ENCODE data around the gene NAPSA. TPM values are rescaled to one million over a fixed set of nuclear protein-coding genes. Genes with fewer than 3 reads are reported as not detected.

NAPSA gene
- polyA plus RNA-seq, 1 of the 3 experiments (the other 2 are of a cell fraction): 0.43 TPM

DNA sequence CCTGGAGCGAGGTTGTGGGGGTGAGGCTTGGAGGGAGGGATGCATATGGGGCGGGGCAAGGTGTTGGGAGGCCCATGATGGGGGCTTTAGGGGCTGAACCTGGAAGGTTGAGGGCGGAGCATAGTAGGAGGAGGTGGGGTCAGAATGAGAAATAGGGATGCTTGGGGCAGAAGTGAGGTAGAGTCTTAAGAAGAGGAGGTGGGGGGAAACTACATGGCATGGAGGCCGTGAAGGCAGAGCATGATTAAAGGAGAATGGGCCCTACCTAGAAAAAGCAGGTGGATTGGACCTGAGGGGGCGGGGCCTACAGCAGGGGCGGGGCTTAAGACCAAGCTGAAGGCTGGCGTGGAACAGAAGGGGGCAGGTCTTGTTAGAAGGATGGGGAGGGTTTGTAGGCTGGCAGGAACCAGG is 11.6 kb upstream of the NAPSA start:
- Histone ChIP-seq H3K27me3 (ENCODE audit: insufficient read depth) (no peaks in the 10 kb centered on the region), H3K4me3 (ENCODE audit: low read depth in 2 of 2, low read length in 1 of 2) (peak overlapping the region in 1 of 2 experiments; percentile 37; a peak in 2 of 4 replicates), H3K9me3 (no peaks in the 10 kb centered on the region), H3K4me1 (ENCODE audit: control insufficient read depth in 1 of 2, insufficient read depth in 2 of 2, low read depth in 1 of 2, low read length in 1 of 2) (no peaks in the 10 kb centered on the region; a peak in 2 of 4 replicates), H3K9ac (no peak overlapping the region), H4K20me1 (ENCODE audit: insufficient read depth) (peaks cover 17% of the 10 kb centered on the region), H3K36me3 (replicated peaks in 1 of 2; ENCODE audit: control insufficient read depth in 1 of 2, insufficient read depth in 2 of 2, low read length in 1 of 2) (peaks cover 17 to 48% of the 10 kb centered on the region in 2 experiments), H3F3A (replicated peaks; ENCODE audit: insufficient read depth) (peaks cover 18% of the 10 kb centered on the region), H3K79me2 (ENCODE audit: insufficient read depth) (peaks cover 6% of the 10 kb centered on the region), H3K9me2 (no peaks in the 10 kb centered on the region), H2AFZ (ENCODE audit: low read depth) (no peak overlapping the region), H3K27ac (ENCODE audit: low read depth in 2 of 2, low read length in 1 of 2) (no peak overlapping the region), H3K4me2 (0 out of 2 replicates have a peak overlapping the region, but pooled peaks have one; percentile 19)
- DNase-seq: peak; percentile 69
- 48% methylated on average over 7 of the region's 7 CpGs for WGBS (ENCODE audit: low lambda C conversion rate)
- ChIA-PET POLR2A (interaction anchor here (1.7 kb wide), 1 partner anchor 36 kb away, joined by 4 read pairs; no protein-coding TSS in a partner anchor), CTCF (interaction anchor here (1.5 kb wide), 1 partner anchor 8 kb away, joined by 5 read pairs; no protein-coding TSS in a partner anchor)
- no peak for TF ChIP-seq RXRA (IDR thresholded peaks at IDR 0.05; ENCODE audit: borderline replicate concordance, low read depth)
- TF ChIP-seq FOSL2 (IDR thresholded peaks at IDR 0.05; ENCODE audit: borderline replicate concordance, low read depth): no peak
- TF ChIP-seq, protein P1, sequence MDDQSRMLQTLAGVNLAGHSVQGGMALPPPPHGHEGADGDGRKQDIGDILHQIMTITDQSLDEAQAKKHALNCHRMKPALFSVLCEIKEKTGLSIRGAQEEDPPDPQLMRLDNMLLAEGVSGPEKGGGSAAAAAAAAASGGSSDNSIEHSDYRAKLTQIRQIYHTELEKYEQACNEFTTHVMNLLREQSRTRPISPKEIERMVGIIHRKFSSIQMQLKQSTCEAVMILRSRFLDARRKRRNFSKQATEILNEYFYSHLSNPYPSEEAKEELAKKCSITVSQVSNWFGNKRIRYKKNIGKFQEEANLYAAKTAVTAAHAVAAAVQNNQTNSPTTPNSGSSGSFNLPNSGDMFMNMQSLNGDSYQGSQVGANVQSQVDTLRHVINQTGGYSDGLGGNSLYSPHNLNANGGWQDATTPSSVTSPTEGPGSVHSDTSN (IDR thresholded peaks at IDR 0.05): no peak
- TF ChIP-seq GABPA (IDR thresholded peaks at IDR 0.05; ENCODE audit: low read depth): no peak
- TF ChIP-seq, protein P2, sequence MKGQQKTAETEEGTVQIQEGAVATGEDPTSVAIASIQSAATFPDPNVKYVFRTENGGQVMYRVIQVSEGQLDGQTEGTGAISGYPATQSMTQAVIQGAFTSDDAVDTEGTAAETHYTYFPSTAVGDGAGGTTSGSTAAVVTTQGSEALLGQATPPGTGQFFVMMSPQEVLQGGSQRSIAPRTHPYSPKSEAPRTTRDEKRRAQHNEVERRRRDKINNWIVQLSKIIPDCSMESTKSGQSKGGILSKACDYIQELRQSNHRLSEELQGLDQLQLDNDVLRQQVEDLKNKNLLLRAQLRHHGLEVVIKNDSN (IDR thresholded peaks at IDR 0.05; ENCODE audit: borderline replicate concordance, low read depth): no peak
- TF ChIP-seq NFIC (IDR thresholded peaks at IDR 0.05; ENCODE audit: borderline replicate concordance): no peak
- TF ChIP-seq SIN3A (IDR thresholded peaks at IDR 0.05; ENCODE audit: borderline replicate concordance, low read depth, low read length): no peak
- TF ChIP-seq RAD21 (IDR thresholded peaks at IDR 0.05; ENCODE audit: low read length): no peak
- TF ChIP-seq EP300 (IDR thresholded peaks at IDR 0.05; ENCODE audit: borderline replicate concordance in 1 of 2, low read depth in 1 of 2, low read length in 1 of 2): no peak
- TF ChIP-seq, protein P3, sequence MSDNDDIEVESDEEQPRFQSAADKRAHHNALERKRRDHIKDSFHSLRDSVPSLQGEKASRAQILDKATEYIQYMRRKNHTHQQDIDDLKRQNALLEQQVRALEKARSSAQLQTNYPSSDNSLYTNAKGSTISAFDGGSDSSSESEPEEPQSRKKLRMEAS (IDR thresholded peaks at IDR 0.05; ENCODE audit: low read depth): no peak
- no peak for TF ChIP-seq TAF1 (IDR thresholded peaks at IDR 0.05; ENCODE audit: borderline replicate concordance, low read depth, low read length)

DNA sequence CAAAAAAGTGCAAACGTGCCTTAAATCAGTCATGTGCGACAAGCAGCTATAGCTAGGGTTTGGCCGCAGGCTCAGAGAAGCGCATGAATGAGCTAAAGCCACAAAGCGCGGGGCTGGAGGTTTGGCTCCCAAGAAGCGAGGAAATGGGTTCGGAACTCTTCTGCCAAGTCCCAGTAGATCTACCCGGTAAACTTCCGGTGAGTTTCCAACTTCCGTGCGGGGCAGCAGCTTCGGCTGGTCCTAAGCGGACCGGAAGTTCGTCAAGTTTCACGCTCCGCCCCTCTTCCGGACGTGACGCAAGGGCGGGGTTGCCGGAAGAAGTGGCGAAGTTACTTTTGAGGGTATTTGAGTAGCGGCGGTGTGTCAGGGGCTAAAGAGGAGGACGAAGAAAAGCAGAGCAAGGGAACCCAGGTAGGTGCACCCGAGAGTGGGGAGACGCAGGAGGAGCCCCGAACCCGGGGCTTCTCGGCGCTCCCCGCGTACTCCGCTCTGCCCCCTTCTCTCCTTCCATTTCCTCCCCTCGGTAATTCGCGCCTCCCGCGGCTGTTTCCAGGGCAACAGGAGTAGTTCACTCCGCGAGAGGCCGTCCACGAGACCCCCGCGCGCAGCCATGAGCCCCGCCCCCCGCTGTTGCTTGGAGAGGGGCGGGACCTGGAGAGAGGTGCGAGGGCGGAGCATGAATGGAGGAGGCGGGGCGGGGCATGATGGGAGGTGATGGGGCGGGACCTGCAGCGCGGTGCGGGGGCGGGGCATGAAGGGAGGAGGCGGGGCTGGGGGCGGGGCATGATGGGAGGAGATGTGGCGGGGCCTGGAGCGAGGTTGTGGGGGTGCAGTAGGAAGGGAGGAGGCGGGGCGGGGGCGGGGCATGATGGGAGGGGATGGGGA is 11.0 kb upstream of the NAPSA start, which contains the start of gene NR1H2:
TSS of gene NR1H2 (plus strand) at position 292 of the 885 bp plus-strand sequence. CDS start 1,149 bp downstream, outside the sequence.
- Histone ChIP-seq H2AFZ (ENCODE audit: low read depth) (peak within 1 kb of the TSS; percentile 100), H3K9me3 (no peaks in the 10 kb centered on the region), H3K27me3 (ENCODE audit: insufficient read depth) (no peaks in the 10 kb centered on the region), H3K4me2 (peak within 1 kb of the TSS; percentile 88), H3K9ac (peak within 1 kb of the TSS; percentile 100), H3K36me3 (replicated peaks in 1 of 2; ENCODE audit: control insufficient read depth in 1 of 2, insufficient read depth in 2 of 2, low read length in 1 of 2) (peaks cover 17 to 41% of the 10 kb centered on the region in 2 experiments), H3K9me2 (no peaks in the 10 kb centered on the region), H3K4me3 (ENCODE audit: low read depth in 2 of 2, low read length in 1 of 2) (peak within 1 kb of the TSS; percentile 87 to 98), H4K20me1 (ENCODE audit: insufficient read depth) (peaks cover 17% of the 10 kb centered on the region), H3K4me1 (ENCODE audit: control insufficient read depth in 1 of 2, insufficient read depth in 2 of 2, low read depth in 1 of 2, low read length in 1 of 2) (no peaks in the 10 kb centered on the region; a peak in 2 of 4 replicates), H3K27ac (ENCODE audit: low read depth in 2 of 2, low read length in 1 of 2) (peak within 1 kb of the TSS; percentile 95 to 100), H3F3A (replicated peaks; ENCODE audit: insufficient read depth) (peaks cover 18% of the 10 kb centered on the region), H3K79me2 (ENCODE audit: insufficient read depth) (peaks cover 6% of the 10 kb centered on the region)
- CTCF ChIA-PET: interaction anchor here (1.0 to 1.9 kb wide), 4 partner anchors 8 to 161 kb away, joined by 3 to 8 read pairs (median 6); partner anchors contain the start of gene POLD1
- DNase-seq: peak; percentile 94
- WGBS (ENCODE audit: low lambda C conversion rate): 2% methylated on average over 65 of the region's 67 CpGs
- POLR2A ChIA-PET: interaction anchor here (1.0 to 1.7 kb wide), 3 partner anchors 8 to 135 kb away, joined by 4 to 8 read pairs (median 4); partner anchors contain the start of gene JOSD2
- peak; percentile 79 for TF ChIP-seq POLR2AphosphoS5 (IDR thresholded peaks at IDR 0.05; ENCODE audit: low read depth, low read length)
- TF ChIP-seq, protein P4, sequence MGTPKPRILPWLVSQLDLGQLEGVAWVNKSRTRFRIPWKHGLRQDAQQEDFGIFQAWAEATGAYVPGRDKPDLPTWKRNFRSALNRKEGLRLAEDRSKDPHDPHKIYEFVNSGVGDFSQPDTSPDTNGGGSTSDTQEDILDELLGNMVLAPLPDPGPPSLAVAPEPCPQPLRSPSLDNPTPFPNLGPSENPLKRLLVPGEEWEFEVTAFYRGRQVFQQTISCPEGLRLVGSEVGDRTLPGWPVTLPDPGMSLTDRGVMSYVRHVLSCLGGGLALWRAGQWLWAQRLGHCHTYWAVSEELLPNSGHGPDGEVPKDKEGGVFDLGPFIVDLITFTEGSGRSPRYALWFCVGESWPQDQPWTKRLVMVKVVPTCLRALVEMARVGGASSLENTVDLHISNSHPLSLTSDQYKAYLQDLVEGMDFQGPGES (IDR thresholded peaks at IDR 0.05; ENCODE audit: low read depth, low read length): no peak; the same call in 1 of the 2 replicates
- TF ChIP-seq, protein P3 (IDR thresholded peaks at IDR 0.05; ENCODE audit: low read depth): peak; percentile 75
- no peak for TF ChIP-seq FOSL2 (IDR thresholded peaks at IDR 0.05; ENCODE audit: borderline replicate concordance, low read depth)
- no peak for TF ChIP-seq RXRA (IDR thresholded peaks at IDR 0.05; ENCODE audit: borderline replicate concordance, low read depth)
- TF ChIP-seq, protein P5, sequence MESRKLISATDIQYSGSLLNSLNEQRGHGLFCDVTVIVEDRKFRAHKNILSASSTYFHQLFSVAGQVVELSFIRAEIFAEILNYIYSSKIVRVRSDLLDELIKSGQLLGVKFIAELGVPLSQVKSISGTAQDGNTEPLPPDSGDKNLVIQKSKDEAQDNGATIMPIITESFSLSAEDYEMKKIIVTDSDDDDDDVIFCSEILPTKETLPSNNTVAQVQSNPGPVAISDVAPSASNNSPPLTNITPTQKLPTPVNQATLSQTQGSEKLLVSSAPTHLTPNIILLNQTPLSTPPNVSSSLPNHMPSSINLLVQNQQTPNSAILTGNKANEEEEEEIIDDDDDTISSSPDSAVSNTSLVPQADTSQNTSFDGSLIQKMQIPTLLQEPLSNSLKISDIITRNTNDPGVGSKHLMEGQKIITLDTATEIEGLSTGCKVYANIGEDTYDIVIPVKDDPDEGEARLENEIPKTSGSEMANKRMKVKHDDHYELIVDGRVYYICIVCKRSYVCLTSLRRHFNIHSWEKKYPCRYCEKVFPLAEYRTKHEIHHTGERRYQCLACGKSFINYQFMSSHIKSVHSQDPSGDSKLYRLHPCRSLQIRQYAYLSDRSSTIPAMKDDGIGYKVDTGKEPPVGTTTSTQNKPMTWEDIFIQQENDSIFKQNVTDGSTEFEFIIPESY (IDR thresholded peaks at IDR 0.05; ENCODE audit: borderline replicate concordance, low read depth): peak; percentile 55; the same call in 1 of the 2 replicates
- TF ChIP-seq, protein P1 (IDR thresholded peaks at IDR 0.05): no peak; the same call in 1 of the 2 replicates
- peak; percentile 39; the same call in 1 of the 2 replicates for TF ChIP-seq NFIC (IDR thresholded peaks at IDR 0.05; ENCODE audit: borderline replicate concordance)
- TF ChIP-seq TCF12 (IDR thresholded peaks at IDR 0.05): peak; percentile 21; the same call in 1 of the 2 replicates
